Stimulated activated CD4-positive, alpha-beta T cell treated with anti-CD3 and anti-CD28 coated beads, TNF-alpha, amount 100 ng/mL, for 1 hour (primary cell): ENCODE data around the gene DTL.

Source experiments
- DNase-seq, 3 donors: peaks; one replicate each; pipeline ENCODE4 v3.0.0-alpha.2; 2020; ENCODE audit warnings: low read depth in 3 of 3, low spot score in 1 of 3

DTL gene

DNA sequence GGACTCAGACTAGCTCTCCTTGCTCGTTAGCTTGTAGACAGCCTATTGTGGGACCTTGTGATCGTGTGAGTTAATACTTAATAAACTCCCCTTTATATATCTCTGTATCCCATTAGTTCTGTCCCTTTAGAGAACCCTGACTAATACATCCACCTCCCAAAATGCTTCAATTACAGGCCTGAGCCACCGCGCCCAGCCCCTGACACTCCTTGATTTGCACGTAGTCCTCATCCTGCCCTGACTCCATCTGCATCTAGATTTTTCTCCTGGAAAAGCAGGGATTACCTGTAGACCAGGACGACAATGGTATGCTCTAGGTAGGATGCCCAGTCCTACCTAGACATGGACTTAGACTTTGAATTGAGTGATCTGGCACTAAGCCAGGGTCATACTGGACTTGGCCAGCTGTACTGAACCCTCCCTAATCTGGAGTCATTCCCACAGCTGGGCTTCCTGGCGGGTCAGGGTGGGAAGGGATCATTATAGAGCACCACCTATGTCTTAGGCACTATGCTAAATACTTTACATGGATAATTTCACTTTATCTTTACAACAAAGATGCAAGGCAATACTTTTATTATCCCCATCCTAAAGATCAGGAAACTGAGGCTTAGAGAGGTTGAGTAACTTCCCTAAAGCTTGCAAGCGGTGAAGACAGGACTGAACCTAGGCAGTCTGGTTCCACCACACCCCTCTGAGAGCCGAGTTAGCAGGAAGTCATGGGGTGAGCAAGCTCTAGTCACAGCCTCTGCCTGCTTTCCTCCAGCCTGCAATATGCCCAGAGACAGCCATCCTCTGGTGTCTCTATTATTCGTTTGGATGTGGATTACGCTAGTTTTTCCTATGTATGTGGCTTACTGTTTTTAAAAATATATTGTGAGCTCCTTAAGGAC, 89.4 kb downstream of the DTL start:
- DNase-seq, result no peak

DNA sequence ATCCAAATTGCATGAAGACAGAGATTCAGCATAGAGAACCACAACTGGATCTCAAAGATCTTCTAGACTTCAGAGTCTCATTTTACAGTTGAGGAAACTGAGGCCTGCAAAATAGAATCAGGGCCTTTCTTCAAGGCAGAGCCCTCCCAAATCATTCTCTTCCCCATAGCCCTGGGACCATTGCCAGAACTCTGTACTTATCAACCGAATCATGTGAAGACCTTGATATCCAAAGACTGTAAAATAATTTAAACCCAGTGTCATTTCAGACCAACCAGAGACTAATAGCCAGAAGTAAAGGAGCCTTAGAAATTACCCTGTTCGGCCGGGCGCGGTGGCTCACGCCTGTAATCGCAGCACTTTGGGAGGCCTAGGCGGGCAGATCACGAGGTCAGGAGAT, 90.1 kb downstream of the DTL start:
- no peak for DNase-seq

DNA sequence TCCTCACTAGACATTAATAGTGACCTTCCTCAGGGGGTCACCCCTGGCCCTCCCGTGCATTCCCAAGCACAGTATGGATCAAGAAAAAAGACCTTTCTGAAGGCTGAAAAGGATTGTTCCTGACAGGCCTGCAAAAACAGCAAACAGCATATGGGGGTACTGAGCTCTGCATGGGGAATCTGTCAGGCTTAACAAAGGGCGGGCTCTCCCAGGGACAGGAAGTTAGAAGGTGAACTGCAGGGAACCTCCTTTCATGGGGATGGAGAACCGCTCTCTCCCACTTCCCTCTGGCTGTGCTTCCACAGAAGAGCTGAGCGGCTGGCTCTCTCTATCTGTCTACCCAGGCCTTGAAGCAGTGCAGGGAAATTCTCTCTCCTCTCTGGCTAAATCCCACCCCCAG, 91.7 kb downstream of the DTL start:
- no peak for DNase-seq

DNA sequence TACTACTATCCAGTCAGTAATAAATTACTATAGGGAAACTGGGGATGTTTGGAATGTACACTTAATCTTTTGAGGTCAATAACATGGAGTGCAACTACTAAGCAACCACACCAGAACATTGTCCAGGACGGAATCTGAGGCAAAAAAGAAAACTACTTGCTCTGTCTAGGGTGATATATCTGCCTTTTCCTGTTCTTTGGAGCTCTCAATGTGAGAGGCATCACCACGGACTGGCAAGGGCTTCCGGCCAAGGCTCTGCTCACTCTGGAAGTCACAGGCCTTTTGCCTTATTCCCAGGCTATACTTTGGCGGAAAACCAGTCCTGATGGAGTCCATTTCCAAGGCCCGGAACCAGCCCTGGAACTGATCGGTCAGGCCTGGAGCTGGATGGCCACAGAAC, 94.2 kb downstream of the DTL start:
- no peak for DNase-seq

DNA sequence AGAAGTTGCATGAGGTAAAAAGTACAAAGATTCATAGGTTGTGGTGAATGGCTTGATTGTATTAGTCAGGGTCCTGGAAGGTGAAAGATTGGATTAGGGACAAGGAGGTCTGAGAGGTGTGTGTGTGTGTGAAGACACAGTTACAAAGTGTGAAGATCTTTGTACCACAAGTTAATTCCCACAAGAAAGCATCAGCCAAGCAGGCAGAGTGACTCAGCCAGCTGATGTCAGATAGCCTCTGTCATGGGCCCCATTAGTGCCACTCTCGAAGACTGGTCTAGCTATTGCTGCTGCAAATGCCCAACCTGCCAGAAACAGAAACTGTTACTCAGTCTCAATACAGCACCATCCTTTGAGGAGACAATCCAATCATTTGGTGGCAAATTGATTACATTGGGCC, 96.5 kb downstream of the DTL start:
- no peak for DNase-seq

DNA sequence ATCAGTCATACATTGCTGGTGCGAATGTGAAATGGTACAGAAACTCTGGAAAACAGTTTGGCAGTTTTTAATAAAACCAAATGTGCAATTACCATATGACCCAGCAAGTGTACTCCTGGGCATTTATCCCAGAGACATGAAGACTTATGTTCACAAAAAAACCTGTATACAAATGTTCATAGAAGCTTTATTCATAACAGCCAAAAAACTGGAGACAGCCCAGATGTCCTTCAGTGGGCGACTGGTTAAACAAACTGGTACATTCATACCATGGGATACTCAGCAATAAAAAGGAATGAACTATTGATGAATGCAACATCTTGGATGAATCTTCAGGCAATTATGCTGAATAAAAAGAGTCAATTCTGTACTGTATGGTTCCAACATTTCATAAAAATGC, 97.8 kb downstream of the DTL start:
- DNase-seq, result no peak

DNA sequence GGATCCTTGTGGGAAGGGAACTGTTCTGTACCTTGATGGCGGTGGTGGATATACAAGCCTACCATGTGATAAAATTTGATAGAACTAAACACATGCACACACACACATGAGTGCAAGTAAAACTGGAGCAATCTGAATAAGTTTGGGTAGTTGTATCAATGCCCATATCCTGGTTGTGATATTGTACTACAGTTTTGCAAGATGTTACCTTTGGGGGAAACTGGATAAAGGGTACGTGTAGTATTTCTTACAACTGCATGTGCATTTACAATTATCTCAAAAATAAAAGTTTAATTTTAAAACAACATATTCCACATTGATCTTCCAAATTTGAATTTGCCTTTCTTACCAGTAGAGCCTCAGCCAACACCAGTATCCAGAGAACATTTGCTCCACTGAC, 99.6 kb downstream of the DTL start:
- DNase-seq, result no peak

DNA sequence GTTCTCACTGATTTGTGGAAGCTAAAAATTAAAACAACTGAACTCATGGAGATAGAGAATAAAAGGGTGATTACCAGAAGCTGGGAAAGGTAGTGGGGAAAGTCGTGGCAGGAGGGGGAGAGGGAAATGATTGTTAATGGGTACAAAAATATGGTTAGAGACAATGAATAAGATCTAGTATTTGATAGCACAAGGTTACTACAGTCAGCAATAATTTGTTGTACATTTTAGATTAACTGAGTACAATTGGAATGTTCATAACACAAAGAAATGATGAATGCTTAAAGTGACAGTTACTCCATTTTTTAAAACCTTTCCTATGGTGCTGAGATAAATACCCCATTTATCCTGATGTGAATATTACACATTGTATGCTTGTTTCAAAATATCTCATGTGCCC, 102.3 kb downstream of the DTL start:
- no peak for DNase-seq

DNA sequence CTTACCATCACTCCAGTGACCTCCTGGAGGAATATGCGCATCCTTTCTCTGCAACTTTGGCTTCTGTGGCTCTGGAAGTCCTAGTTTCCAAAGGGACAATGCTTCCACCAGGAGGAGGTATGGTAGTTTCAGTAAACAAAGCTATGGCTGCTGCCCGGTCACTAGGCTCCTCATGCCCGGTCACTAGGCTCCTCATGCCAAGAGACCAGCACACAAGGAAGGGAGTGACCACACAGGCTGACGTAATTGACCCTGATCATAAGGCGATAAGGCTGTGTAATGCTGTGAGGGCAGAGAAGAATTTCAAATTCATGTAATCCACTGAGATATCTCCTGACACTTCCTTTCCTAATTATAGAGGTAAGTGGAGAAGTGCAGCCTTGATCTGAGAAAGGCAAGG, 102.9 kb downstream of the DTL start:
- DNase-seq, result no peak

DNA sequence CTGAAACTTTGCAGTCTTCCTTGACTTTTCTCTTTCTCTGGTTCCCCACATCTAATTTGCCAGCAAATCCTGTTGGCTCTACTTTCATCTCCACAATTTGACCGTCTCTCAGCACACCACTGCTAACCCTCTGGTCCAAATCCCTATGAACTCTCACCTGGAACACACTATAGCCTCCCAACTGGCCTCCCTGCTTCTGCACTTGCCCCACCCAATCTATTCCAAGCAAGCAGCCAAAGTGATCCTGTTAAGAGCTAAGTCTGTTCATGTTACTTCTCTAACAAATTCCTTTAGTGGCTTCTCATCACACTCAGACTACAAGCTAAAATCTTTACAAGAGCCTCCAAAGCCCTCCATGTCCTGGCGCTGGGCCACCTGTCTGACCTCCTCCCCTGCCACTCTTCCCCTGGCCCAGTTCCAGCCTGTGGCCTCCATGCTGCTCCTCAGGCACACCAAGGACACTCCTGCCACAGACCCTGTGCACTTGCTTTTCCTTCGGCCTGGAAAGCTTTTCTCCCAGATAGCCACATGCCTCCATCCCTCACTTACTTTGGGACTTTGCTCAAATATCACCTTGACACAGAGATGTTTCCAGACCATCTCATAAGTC, 104.1 kb downstream of the DTL start:
- no peak for DNase-seq

DNA sequence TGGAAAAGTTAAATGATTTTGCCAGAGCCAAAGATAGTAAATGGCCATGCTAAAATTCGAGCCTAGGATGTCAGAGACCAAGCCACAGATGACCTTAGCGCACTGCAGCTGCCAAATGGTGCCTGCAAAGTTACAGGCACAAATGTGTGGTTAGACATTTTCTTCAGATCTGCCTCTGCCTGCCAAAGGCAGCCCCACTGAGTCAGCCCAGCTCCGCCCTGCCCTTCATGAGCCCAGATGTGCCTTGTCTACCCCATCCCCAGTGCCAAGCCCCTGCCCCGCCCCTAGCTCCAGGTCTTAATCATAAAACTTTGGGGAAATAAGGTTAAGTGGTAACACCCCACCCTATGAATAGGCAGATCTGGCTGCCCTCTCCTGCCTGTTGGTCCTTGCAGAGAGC, 105.9 kb downstream of the DTL start:
- DNase-seq, result no peak

DNA sequence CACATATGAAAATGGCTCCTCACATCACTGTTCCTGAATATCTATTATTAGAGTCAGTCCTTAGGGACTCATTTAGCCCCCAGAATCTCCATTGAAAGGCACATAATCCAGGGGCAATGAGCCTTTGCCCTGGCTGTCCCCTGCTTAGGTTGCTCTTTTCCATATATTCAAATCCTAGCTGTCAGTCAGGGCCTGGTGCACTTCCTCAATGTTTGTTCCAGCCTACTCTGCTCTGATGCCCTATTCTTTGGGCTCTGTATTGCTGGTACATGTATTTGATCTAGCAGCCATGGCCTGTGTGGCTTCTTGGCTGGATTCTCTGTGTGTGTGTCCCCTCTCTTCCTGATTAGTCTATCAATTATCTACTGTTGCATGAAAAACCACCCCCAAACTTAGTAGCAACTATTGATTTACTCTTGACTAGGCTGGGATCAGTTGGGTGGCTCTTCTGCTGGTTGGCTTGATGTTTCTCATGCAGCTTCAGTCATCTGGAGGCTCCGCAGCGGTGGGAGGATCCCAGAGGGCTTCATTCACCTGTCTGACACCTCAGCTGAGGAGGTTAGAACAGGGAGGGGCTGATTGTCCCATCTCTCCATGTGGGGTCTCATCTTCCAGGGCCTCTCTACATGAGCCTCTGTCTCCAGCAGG, 107.5 kb downstream of the DTL start:
- DNase-seq, result no peak

DNA sequence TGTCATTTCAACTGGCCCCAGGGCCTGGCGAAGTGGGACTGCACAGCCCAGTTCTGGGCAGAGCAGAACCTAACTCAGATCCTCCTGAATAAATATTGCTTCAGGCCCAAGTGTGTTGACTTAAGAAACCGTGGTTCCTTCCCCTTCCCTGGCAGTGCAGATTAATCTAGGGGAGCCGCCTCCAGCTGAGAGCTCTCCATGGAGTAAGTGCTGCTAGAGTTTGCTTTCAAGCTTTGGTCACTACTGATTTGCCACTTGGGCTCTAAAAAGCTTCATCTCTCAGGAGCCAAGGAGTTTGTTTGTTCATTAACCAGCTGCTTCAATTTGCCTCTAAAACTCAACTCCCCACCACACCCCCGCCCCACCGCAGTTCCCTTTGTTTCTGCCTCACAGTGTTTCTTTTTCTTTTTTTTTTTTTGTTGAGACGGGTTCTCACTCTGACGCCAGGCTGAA, 112.1 kb downstream of the DTL start:
- DNase-seq, result no peak

DNA sequence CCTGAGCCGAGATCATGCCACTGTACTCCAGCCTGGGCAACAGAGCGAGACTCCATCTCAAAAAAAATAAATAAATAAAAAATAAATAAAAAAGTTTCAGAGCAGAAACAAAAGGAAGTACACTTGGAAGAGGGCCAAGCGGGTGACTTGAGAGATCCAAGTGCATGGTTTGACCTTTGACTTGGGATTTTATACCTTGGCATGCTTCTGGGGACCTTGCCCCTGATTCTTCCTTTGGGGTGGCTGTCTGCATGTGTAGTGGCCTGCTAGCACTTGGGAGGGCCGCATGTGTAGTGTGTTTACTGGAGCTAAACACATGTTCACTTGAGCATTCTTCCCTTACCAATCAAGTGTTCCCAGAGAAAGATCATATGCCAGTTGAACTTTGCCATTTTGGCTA, 114.0 kb downstream of the DTL start:
- no peak for DNase-seq

DNA sequence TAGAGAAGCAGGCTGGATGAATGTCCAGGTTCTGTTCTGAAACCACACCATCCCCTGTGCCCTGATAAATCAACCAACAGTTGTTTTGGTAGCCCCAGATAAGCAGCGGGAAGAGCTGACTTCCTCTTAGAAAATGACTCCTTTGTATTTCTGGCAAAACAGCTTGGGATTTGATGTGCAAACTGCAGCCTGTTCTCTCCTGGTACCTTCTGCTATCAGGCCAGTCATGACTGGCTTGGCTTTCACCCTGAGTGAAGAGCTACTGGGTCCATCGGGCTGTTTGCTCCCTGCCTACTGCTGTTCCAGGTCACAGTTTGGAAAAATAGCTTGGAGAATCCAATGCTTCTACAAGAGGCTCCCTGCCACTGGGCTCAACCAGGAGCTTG, 116.8 kb downstream of the DTL start:
- no peak for DNase-seq

DNA sequence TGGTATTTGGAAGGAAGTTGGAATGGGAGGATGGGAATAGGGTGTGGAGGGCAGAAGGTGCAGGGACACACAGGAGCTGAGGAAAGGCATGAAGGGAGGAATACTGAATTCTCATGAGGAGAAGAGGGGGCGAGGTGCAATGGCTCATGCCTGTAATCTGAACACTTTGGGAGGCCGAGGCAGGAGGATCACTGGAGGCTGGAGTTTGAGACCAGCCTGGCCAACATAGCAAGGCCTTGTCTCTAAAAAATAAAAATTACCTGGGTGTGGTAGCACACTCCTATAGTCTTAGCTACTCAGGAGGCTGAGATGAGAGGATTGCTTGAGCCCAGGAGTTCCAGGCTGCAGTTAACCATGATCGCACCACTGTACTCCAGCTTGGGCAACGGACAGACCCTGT, 117.3 kb downstream of the DTL start:
- no peak for DNase-seq

DNA sequence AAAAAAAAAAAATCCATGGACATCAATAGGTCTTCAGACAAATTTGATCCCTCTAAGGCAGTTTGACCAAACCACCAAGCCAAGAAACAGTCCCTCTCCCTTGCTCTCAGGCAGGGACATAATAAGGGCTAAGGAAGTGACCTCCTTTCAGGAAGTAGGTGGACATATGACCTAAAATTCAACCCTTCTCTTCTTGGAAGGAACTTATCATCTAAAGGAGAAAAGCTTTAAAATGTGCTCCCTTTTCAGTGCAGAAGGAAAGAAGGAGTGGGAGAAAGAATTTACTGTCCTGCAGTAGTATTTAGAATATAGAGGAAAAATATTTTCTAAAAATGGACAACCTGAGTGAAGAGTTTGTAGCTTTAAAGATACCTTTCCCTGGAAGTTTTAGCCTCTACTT, 118.1 kb downstream of the DTL start:
- DNase-seq, result no peak
